Keratinocyte (primary cell): ENCODE measurements around the gene TEN1. TPM values are rescaled to one million over a fixed set of nuclear protein-coding genes. Genes with fewer than 3 reads are reported as not detected.
A peak's percentile ranks its signal among the peaks of the same experiment; 100 is the strongest.

Source experiments
- DNase-seq: peaks from one replicate; pipeline ENCODE4 v3.0.0-alpha.2; 2011; ENCODE audit warnings: low read depth, missing footprints, low spot score
- FAIRE-seq: peaks from 2 replicates; lab custom pipeline; 2011; peaks lifted over from hg19 to GRCh38; lab: Jason Lieb, UNC
- H2AFZ ChIP-seq: 2 replicates; pipeline ENCODE4 v1.6.0; 2012; ENCODE audit warnings: low read length, control low read depth, inconsistent platforms; ENCODE audit not compliant: control insufficient read depth
- H3K27ac ChIP-seq: 2 replicates; pipeline ENCODE4 v1.5.1; 2011; ENCODE audit warnings: low read length; ENCODE audit not compliant: control insufficient read depth, insufficient read depth
- H3K27me3 ChIP-seq: 3 replicates; pipeline ENCODE4 v1.6.0; 2011; ENCODE audit warnings: low read length; ENCODE audit not compliant: control insufficient read depth, insufficient read depth; ENCODE audit errors: extremely low read depth
- H3K36me3 ChIP-seq, 2 experiments: 2 replicates in 1 of 2; 3 replicates in 1 of 2; pipeline ENCODE4 v1.5.1; 2011; ENCODE audit warnings: low read length in 2 of 2, mild to moderate bottlenecking in 1 of 2; ENCODE audit not compliant: control insufficient read depth in 2 of 2, insufficient read depth in 2 of 2; ENCODE audit errors: extremely low read depth in 1 of 2
- H3K4me1 ChIP-seq: 3 replicates; pipeline ENCODE4 v1.5.1; 2011; ENCODE audit warnings: low read length; ENCODE audit not compliant: control insufficient read depth, insufficient read depth; ENCODE audit errors: extremely low read depth
- H3K4me2 ChIP-seq: 3 replicates; pipeline ENCODE4 v1.6.0; 2011; ENCODE audit warnings: low read depth, low read length; ENCODE audit not compliant: control insufficient read depth, insufficient read depth; ENCODE audit errors: extremely low read depth
- H3K4me3 ChIP-seq, 3 experiments: fragments of 200-600 bp in 1 of 3; sonication (generic) in 1 of 3; 2 replicates in 2 of 3; 3 replicates in 1 of 3; pipeline ENCODE4 v1.5.1; 2011 to 2016; ENCODE audit warnings: low read length in 3 of 3, mild to moderate bottlenecking in 3 of 3, control low read depth in 2 of 3, inconsistent platforms in 1 of 3, low read depth in 1 of 3, mixed read lengths in 1 of 3, mixed run types in 1 of 3, moderate library complexity in 1 of 3; ENCODE audit not compliant: control insufficient read depth in 2 of 3, insufficient read depth in 2 of 3; ENCODE audit errors: extremely low read depth in 1 of 3
- H3K79me2 ChIP-seq: 2 replicates; pipeline ENCODE4 v1.6.0; 2012; ENCODE audit warnings: low read length; ENCODE audit not compliant: control insufficient read depth, insufficient read depth
- H3K9ac ChIP-seq: 3 replicates; pipeline ENCODE4 v1.6.0; 2011; ENCODE audit warnings: low read length; ENCODE audit not compliant: control insufficient read depth, insufficient read depth; ENCODE audit errors: extremely low read depth
- H3K9me1 ChIP-seq: 3 replicates; pipeline ENCODE4 v1.6.0; 2011; ENCODE audit warnings: low read length; ENCODE audit not compliant: control insufficient read depth, insufficient read depth; ENCODE audit errors: extremely low read depth
- H3K9me3 ChIP-seq: 2 replicates; pipeline ENCODE4 v1.5.1; 2012; ENCODE audit warnings: low read depth, low read length; ENCODE audit not compliant: control insufficient read depth
- H4K20me1 ChIP-seq: 3 replicates; pipeline ENCODE4 v1.6.0; 2011; ENCODE audit warnings: low read length; ENCODE audit not compliant: control insufficient read depth, insufficient read depth; ENCODE audit errors: extremely low read depth
- CTCF ChIP-seq, 3 experiments: IDR thresholded peaks in 1 of 3; conservative IDR thresholded peaks in 1 of 3; optimal IDR thresholded peaks in 1 of 3; 2 replicates in 2 of 3; 3 replicates in 1 of 3; pipeline versions ENCODE3 to v1.5.1; 2011; ENCODE audit warnings: low read length in 3 of 3, mild to moderate bottlenecking in 3 of 3, moderate library complexity in 2 of 3, control low read depth in 1 of 3, inconsistent platforms in 1 of 3; ENCODE audit not compliant: insufficient read depth in 2 of 3; ENCODE audit errors: extremely low read depth in 1 of 3
- EZH2 ChIP-seq: IDR thresholded peaks from one replicate; pipeline ENCODE4 v1.6.1; 2012; ENCODE audit warnings: inconsistent platforms, mild to moderate bottlenecking, low read length, moderate library complexity
- dilution Hi-C: fragments of 300-500 bp; cut with MboI; formaldehyde crosslinking; loops from one replicate; pipeline ENCODE4 v1.7.0; 2020; ENCODE audit warnings: low sequenced_read_pairs; ENCODE audit not compliant: extremely low pct_ligation_motif_present
- polyA plus RNA-seq, 5 experiments: library from polyadenylated mRNA; depleted of rRNA in 3 of 5; stranded (reverse) in 3 of 5; stranded (forward) in 1 of 5; unstranded in 1 of 5; fragments of >200 nt; gene quantifications; 1 replicate in 1 of 5; 2 replicates in 3 of 5; 3 replicates in 1 of 5; pipeline versions ENCODE4 v1.2.1 to v1.2.3, GENCODE V29; 2011 to 2012; ENCODE audit warnings: missing spikeins in 2 of 5, low read depth in 1 of 5, low replicate concordance in 1 of 5

Gene TEN1
- polyA plus RNA-seq, 1 donor (not counting 4 experiments of a cell fraction or from before 2014, with no cell fraction given): 11.7 TPM

DNA sequence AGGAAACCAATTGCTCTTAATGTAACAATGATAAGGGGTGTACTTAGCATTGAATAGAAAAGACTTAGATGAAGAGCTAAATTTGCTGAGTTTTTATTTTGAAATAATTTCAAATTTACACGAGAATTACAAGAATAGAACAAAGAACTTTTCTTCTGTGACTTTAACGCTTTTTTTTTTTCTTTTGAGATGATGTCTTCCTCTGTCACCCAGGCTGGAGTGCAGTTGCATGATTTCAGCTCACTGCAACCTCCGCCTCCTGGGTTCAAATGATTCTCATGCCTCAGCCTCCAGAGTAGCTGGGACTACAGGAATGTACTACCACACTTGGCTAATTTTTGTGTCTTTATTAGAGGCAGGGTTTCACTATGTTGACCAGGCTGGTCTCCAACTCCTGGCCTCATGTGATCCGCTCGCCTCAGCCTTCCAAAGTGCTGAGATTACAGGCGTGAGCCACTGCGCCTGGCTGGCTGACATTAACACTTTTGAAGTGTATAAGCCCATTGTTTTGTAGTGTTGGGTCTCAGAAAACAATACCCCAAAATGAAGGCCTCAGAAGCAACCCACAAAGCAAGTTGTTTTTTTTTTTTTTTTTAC, 2.1 kb downstream of the TEN1 start:
- H3K79me2 ChIP-seq: peaks cover 3% of the 10 kb centered on the region
- peaks cover 32% of the 10 kb centered on the region for H3K4me1 ChIP-seq
- no peak overlapping the region for H3K4me2 ChIP-seq
- H3K9me3 ChIP-seq: no peaks in the 10 kb centered on the region
- DNase-seq (no peak), FAIRE-seq (no peak)
- no peak overlapping the region for H2AFZ ChIP-seq
- H3K9me1 ChIP-seq: no peaks in the 10 kb centered on the region
- H4K20me1 ChIP-seq: no peaks in the 10 kb centered on the region
- dilution Hi-C loops: no loop called here
- no peak overlapping the region for H3K9ac ChIP-seq
- no peak for TF ChIP-seq CTCF (optimal IDR thresholded peaks at IDR 0.05 in 1 of 3, IDR thresholded peaks at IDR 0.05 in 1 of 3, conservative IDR thresholded peaks at IDR 0.05 in 1 of 3; ENCODE audit: extremely low read depth in 1 of 3, insufficient read depth in 2 of 3, low read length in 3 of 3)
- TF ChIP-seq EZH2: no peak
- H3K4me3 ChIP-seq: no peak overlapping the region
- H3K27me3 ChIP-seq: no peaks in the 10 kb centered on the region
- H3K36me3 ChIP-seq: no peaks in the 10 kb centered on the region
- no peak overlapping the region for H3K27ac ChIP-seq

DNA sequence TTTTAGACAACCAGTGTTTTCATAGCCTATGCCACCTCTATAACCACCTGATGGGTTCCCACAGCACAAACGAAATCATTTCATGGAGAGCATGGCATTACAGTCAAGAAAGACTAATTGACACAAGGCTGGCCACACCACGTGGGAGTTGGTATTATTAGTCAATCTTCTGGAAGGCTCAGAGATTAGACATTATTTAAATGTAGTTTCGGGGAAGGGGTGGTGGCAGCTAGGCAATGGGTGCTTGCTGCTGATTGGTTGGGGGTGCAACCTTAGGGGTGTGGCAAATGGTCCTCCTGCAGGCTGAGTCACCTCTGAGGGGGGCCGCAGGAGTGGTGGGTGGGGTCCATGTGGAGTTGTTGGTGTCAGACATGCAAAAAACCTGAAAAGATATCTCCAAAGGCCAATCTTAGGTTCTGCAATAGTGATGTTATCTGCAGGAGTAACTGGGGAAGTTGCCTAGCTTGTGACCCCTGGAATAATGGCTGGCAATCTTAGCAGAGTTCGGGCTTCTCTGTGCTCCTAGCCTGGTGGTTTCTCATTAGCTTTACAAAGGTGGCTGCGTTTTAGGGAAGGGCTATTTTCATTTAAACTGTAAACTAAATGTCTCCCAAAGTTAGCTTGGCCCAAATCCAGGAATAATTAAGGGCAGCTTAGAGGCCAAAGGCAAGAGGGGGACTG, 4.6 kb downstream of the TEN1 start:
- dilution Hi-C loops: no loop called here
- Histone ChIP-seq H3K9me3 (no peaks in the 10 kb centered on the region), H3K4me3 (no peak overlapping the region), H3K9ac (no peak overlapping the region), H4K20me1 (no peaks in the 10 kb centered on the region), H3K79me2 (peaks cover under 1% of the 10 kb centered on the region), H2AFZ (peak overlapping the region; percentile 36), H3K36me3 (no peaks in the 10 kb centered on the region), H3K4me1 (peaks cover 25% of the 10 kb centered on the region), H3K4me2 (peak overlapping the region; percentile 37), H3K27ac (peak overlapping the region; percentile 35), H3K9me1 (no peaks in the 10 kb centered on the region), H3K27me3 (no peaks in the 10 kb centered on the region)
- TF ChIP-seq CTCF (optimal IDR thresholded peaks at IDR 0.05 in 1 of 3, IDR thresholded peaks at IDR 0.05 in 1 of 3, conservative IDR thresholded peaks at IDR 0.05 in 1 of 3; ENCODE audit: extremely low read depth in 1 of 3, insufficient read depth in 2 of 3, low read length in 3 of 3) (no peak), EZH2 (no peak)
- DNase-seq (no peak), FAIRE-seq (no peak)
